Loucy (cell line): ENCODE data around the gene SMOC2.

ENCODE experiments used
- CTCF ChIP-seq: fragments of 200-600 bp; sonication (generic); conservative IDR thresholded peaks from 2 replicates; pipeline ENCODE4 v1.5.1; 2014; ENCODE audit warnings: mild to moderate bottlenecking, antibody characterized with exemption, low read length
- EZH2phosphoT487 ChIP-seq: fragments of 200-600 bp; IDR thresholded peaks from 2 replicates; pipeline ENCODE4 v1.6.1; 2018; ENCODE audit warnings: antibody characterized with exemption, mild to moderate bottlenecking, moderate library complexity, borderline replicate concordance

GRCh38 chr6:168538892-168539811 lies 98.2 kb downstream of the SMOC2 start:
- no peak for TF ChIP-seq CTCF
- TF ChIP-seq EZH2phosphoT487 = no peak
